ENCODE measurements around the gene LRRC55.

Gene LRRC55

GRCh38 chr11:57203882-57204480, 22.2 kb downstream of the LRRC55 start:
- DNase-seq: no peak

GRCh38 chr11:57205041-57205641, 23.4 kb downstream of the LRRC55 start:
- DNase-seq: peak; percentile 26

- DNase-seq: no peak
Observed at GRCh38 chr11:57207168-57207567, 25.4 kb downstream of the LRRC55 start.

- DNase-seq: peak; percentile 42
Observed at GRCh38 chr11:57210781-57211180, 29.0 kb downstream of the LRRC55 start.

- DNase-seq: peak; percentile 49
Observed at GRCh38 chr11:57213342-57214097, 31.8 kb downstream of the LRRC55 start.

GRCh38 chr11:57214098-57214417, 32.3 kb downstream of the LRRC55 start:
- DNase-seq: no peak

GRCh38 chr11:57214494-57214893, 32.7 kb downstream of the LRRC55 start:
- no peak for DNase-seq

- no peak for DNase-seq
Observed at GRCh38 chr11:57216463-57216862, 34.7 kb downstream of the LRRC55 start.

GRCh38 chr11:57217053-57217452, 35.3 kb downstream of the LRRC55 start:
- no peak for DNase-seq

GRCh38 chr11:57219021-57219627, 37.4 kb downstream of the LRRC55 start:
- no peak for DNase-seq

GRCh38 chr11:57222239-57222638, 40.5 kb downstream of the LRRC55 start:
- no peak for DNase-seq

GRCh38 chr11:57223601-57224000, 41.8 kb downstream of the LRRC55 start:
- no peak for DNase-seq

- no peak for DNase-seq
Observed at GRCh38 chr11:57224128-57224527, 42.4 kb downstream of the LRRC55 start.

GRCh38 chr11:57224537-57224936, 42.8 kb downstream of the LRRC55 start:
- DNase-seq: no peak

- DNase-seq: no peak
Observed at GRCh38 chr11:57228600-57228999, 46.8 kb downstream of the LRRC55 start.

- DNase-seq: no peak
Observed at GRCh38 chr11:57230316-57230715, 48.6 kb downstream of the LRRC55 start.

GRCh38 chr11:57230791-57231538, 49.2 kb downstream of the LRRC55 start:
- DNase-seq: peak; percentile 41

- DNase-seq: no peak
Observed at GRCh38 chr11:57231539-57232253, 49.9 kb downstream of the LRRC55 start.

- DNase-seq: no peak
Observed at GRCh38 chr11:57233702-57234101, 51.9 kb downstream of the LRRC55 start.

- DNase-seq: no peak
Observed at GRCh38 chr11:57235761-57236703, 54.3 kb downstream of the LRRC55 start.

- DNase-seq: no peak
Observed at GRCh38 chr11:57237204-57237681, 55.5 kb downstream of the LRRC55 start, which contains the start of gene APLNR. APLNR (minus strand) TSS chr11:57237250; CDS start chr11:57237004, 246 bp downstream.
